Measurements from ENCODE around the gene SMTN. TPM values are rescaled to one million over a fixed set of nuclear protein-coding genes. Genes with fewer than 3 reads are reported as not detected.

SMTN gene
- 10 to 100 TPM; 13.2 to 14.7 TPM for total RNA-seq
- polyA plus RNA-seq, result 0.98 TPM

GRCh38 chr22:31080848-31081649 lies at the start of gene SMTN:
SMTN (plus strand) TSS chr22:31081318; CDS start chr22:31083259, 1,941 bp downstream.
- Mint-ChIP-seq H3K9me3 (peaks cover 0 to 2% (median 0%) of the 10 kb centered on the region in 5 donors), H3K27me3 (no peaks in the 10 kb centered on the region), H3K4me1 (peaks cover 29 to 42% (median 31%) of the 10 kb centered on the region in 3 donors), H3K4me3 (peak within 1 kb of the TSS; percentile 82 to 93 (median 88)), H3K36me3 (no peaks in the 10 kb centered on the region), H3K27ac (peak within 1 kb of the TSS in 6 of 8 donors; percentile 46 to 96 (median 73))
- CTCF ChIA-PET, result interaction anchor here (1.0 kb wide), 2 partner anchors 150 to 193 kb away, joined by 3 read pairs; no protein-coding TSS in a partner anchor
- Histone ChIP-seq H3K4me1 (ENCODE audit: insufficient read depth, low read length) (peaks cover 38% of the 10 kb centered on the region), H3K36me3 (ENCODE audit: insufficient read depth, low read length) (no peaks in the 10 kb centered on the region), H3K27ac (ENCODE audit: low read depth, low read length) (peak within 1 kb of the TSS; percentile 31), H3K27me3 (ENCODE audit: insufficient read depth, low read length, poor library complexity, severe bottlenecking) (no peaks in the 10 kb centered on the region), H3K4me3 (ENCODE audit: low read length) (peak within 1 kb of the TSS; percentile 60), H3K9me3 (ENCODE audit: low read length) (no peaks in the 10 kb centered on the region)
- POLR2A ChIA-PET, result interaction anchor here (0.8 to 1.0 kb wide), 2 partner anchors 27 to 446 kb away, joined by 3 read pairs; partner anchors contain the start of gene SELENOM
- DNase-seq, result peak; percentile 84 to 90 (median 88)

DNA sequence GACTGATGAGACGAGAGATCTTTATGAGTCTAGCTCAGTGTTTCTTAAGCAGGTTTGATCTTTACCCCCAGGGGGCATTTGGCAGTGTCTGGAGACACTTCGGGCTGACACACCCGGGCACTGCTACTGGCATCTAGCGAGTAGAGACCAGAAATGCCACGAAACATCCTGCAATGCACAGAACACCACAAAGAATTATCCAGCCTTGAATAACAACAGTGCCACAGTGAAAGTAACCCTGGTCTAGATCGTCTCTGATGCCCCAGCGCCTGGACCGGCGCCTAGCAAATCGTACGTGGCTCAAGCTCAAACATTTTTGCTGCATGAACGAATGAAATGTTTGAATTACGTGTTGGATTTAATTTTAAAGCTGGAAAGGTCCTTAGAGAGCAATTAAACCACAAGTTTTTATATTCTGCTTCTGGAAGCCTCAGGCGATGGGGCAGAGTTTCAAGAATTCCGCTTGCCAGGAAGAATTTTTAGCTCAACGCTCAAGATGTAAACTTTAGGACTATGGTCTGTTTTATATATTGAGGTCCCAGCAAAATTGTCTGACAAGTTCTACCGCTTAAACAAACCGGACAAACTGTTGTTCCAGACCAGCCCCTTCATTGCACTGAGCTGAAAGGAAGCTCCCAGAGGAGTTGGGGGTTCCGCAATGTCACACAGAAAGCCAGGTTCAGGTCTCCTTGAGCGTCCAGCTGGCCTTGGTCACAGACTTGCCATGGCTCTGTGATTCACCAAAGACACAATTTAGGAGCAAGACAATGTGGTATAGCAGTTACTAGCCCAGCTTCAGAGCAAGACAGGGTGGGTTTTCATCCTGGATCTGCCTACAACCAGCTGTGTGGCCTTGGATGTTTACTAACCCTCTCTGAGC lies 44.2 kb upstream of the SMTN start:
- H3K4me3 ChIP-seq (ENCODE audit: low read length), result no peak overlapping the region
- H3K27me3 ChIP-seq (ENCODE audit: insufficient read depth, low read length, poor library complexity, severe bottlenecking), result no peaks in the 10 kb centered on the region
- Mint-ChIP-seq H3K4me1 (no peaks in the 10 kb centered on the region), H3K4me3 (no peak overlapping the region), H3K27ac (no peak overlapping the region), H3K9me3 (no peaks in the 10 kb centered on the region), H3K36me3 (no peaks in the 10 kb centered on the region), H3K27me3 (peaks cover 4 to 16% of the 10 kb centered on the region in 2 donors)
- no peaks in the 10 kb centered on the region for H3K36me3 ChIP-seq (ENCODE audit: insufficient read depth, low read length)
- ChIA-PET CTCF (interaction anchor here (0.9 kb wide), 1 partner anchor 71 kb away, joined by 3 read pairs; no protein-coding TSS in a partner anchor), POLR2A (no interaction called here)
- peak in 1 of 5 donors; percentile 19 for DNase-seq
- no peak overlapping the region for H3K27ac ChIP-seq (ENCODE audit: low read depth, low read length)
- no peaks in the 10 kb centered on the region for H3K9me3 ChIP-seq (ENCODE audit: low read length)
- no peaks in the 10 kb centered on the region for H3K4me1 ChIP-seq (ENCODE audit: insufficient read depth, low read length)

DNA sequence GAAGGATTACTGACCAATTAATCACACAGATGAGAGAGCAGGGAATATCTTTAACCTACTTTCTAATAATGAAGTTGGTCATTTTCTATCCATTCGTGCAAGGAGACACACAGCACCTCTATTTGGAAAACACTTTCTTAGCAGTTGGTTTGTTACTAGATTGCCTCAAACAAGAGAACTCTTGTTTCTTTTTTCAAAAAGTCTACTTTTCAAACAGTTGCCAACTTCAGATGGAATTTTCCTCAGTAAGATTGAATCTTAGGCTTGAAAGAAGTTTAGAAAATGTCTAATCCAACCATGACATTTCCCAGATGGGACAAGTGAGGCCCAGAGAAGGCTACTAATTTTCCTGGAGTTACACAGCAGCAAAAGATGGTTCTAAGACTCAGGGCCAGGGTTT lies 42.4 kb upstream of the SMTN start:
- H3K27me3 ChIP-seq (ENCODE audit: insufficient read depth, low read length, poor library complexity, severe bottlenecking), result no peaks in the 10 kb centered on the region
- Mint-ChIP-seq H3K36me3 (no peaks in the 10 kb centered on the region), H3K27me3 (peaks cover 7 to 14% of the 10 kb centered on the region in 2 donors), H3K9me3 (no peaks in the 10 kb centered on the region), H3K4me1 (no peaks in the 10 kb centered on the region), H3K4me3 (no peak overlapping the region), H3K27ac (no peak overlapping the region)
- no peak overlapping the region for H3K27ac ChIP-seq (ENCODE audit: low read depth, low read length)
- no peak overlapping the region for H3K4me3 ChIP-seq (ENCODE audit: low read length)
- no peaks in the 10 kb centered on the region for H3K4me1 ChIP-seq (ENCODE audit: insufficient read depth, low read length)
- CTCF ChIA-PET, result no interaction called here
- H3K9me3 ChIP-seq (ENCODE audit: low read length), result no peaks in the 10 kb centered on the region
- POLR2A ChIA-PET, result no interaction called here
- no peaks in the 10 kb centered on the region for H3K36me3 ChIP-seq (ENCODE audit: insufficient read depth, low read length)
- DNase-seq, result no peak

- Histone ChIP-seq H3K4me1 (ENCODE audit: insufficient read depth, low read length) (no peaks in the 10 kb centered on the region), H3K36me3 (ENCODE audit: insufficient read depth, low read length) (no peaks in the 10 kb centered on the region), H3K4me3 (ENCODE audit: low read length) (no peak overlapping the region), H3K9me3 (ENCODE audit: low read length) (no peaks in the 10 kb centered on the region), H3K27ac (ENCODE audit: low read depth, low read length) (no peak overlapping the region), H3K27me3 (ENCODE audit: insufficient read depth, low read length, poor library complexity, severe bottlenecking) (no peaks in the 10 kb centered on the region)
- H3K27me3 Mint-ChIP-seq, result peaks cover 7 to 16% of the 10 kb centered on the region in 2 donors
- no peak overlapping the region for H3K4me3 Mint-ChIP-seq
- no peaks in the 10 kb centered on the region for H3K9me3 Mint-ChIP-seq
- no peak for DNase-seq
- CTCF ChIA-PET, result no interaction called here
- H3K4me1 Mint-ChIP-seq, result no peaks in the 10 kb centered on the region
- POLR2A ChIA-PET, result no interaction called here
- no peak overlapping the region for H3K27ac Mint-ChIP-seq
- no peaks in the 10 kb centered on the region for H3K36me3 Mint-ChIP-seq
Measured at GRCh38 chr22:31039393-31039792, 41.7 kb upstream of the SMTN start.

GRCh38 chr22:31040542-31041398 lies 40.3 kb upstream of the SMTN start:
- Mint-ChIP-seq H3K36me3 (no peaks in the 10 kb centered on the region), H3K4me3 (no peak overlapping the region), H3K27ac (peak overlapping the region in 1 of 8 donors; percentile 7), H3K4me1 (no peaks in the 10 kb centered on the region), H3K27me3 (peaks cover 10 to 20% of the 10 kb centered on the region in 2 donors), H3K9me3 (no peaks in the 10 kb centered on the region)
- CTCF ChIA-PET, result no interaction called here
- Histone ChIP-seq H3K9me3 (ENCODE audit: low read length) (no peaks in the 10 kb centered on the region), H3K27me3 (ENCODE audit: insufficient read depth, low read length, poor library complexity, severe bottlenecking) (no peaks in the 10 kb centered on the region), H3K27ac (ENCODE audit: low read depth, low read length) (no peak overlapping the region), H3K4me3 (ENCODE audit: low read length) (no peak overlapping the region), H3K4me1 (ENCODE audit: insufficient read depth, low read length) (no peaks in the 10 kb centered on the region), H3K36me3 (ENCODE audit: insufficient read depth, low read length) (no peaks in the 10 kb centered on the region)
- POLR2A ChIA-PET, result no interaction called here
- no peak for DNase-seq

DNA sequence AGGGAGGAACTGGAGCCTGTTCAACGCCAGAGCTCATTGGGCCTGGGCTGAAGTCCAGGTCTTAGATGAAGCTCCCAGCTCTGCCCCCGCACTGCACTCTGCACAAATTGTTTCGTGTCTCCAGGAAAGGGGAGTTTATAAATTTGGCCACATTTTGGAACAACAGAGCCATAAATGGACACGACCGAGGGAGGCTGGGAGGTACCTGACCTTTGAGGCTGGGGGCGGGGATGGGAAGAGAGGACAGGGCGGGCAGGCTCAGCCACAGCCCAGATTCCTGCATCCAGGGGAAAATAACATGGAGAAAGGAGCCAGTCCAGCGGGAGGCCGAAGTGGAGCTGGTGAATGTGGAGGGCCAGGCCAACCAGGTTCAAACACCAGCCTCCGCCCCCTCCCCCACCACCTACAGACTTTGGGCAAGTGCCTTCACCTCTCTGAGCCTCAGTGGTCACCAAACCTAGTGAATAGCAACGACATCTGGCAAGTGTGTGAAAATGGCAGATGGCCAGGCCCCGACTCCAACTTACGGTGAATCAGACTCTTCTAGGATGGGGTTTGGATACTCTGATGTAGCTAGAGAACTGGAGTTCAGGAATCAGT lies 36.8 kb upstream of the SMTN start:
- no peaks in the 10 kb centered on the region for H3K36me3 Mint-ChIP-seq
- Histone ChIP-seq H3K27me3 (ENCODE audit: insufficient read depth, low read length, poor library complexity, severe bottlenecking) (no peaks in the 10 kb centered on the region), H3K9me3 (ENCODE audit: low read length) (no peaks in the 10 kb centered on the region), H3K4me3 (ENCODE audit: low read length) (no peak overlapping the region), H3K27ac (ENCODE audit: low read depth, low read length) (no peak overlapping the region), H3K36me3 (ENCODE audit: insufficient read depth, low read length) (no peaks in the 10 kb centered on the region), H3K4me1 (ENCODE audit: insufficient read depth, low read length) (no peaks in the 10 kb centered on the region)
- CTCF ChIA-PET, result no interaction called here
- H3K9me3 Mint-ChIP-seq, result no peaks in the 10 kb centered on the region
- no peak for DNase-seq
- H3K4me3 Mint-ChIP-seq, result no peak overlapping the region
- POLR2A ChIA-PET, result no interaction called here
- H3K27me3 Mint-ChIP-seq, result peaks cover 8 to 23% of the 10 kb centered on the region in 2 donors
- no peak overlapping the region for H3K27ac Mint-ChIP-seq
- no peaks in the 10 kb centered on the region for H3K4me1 Mint-ChIP-seq

DNA sequence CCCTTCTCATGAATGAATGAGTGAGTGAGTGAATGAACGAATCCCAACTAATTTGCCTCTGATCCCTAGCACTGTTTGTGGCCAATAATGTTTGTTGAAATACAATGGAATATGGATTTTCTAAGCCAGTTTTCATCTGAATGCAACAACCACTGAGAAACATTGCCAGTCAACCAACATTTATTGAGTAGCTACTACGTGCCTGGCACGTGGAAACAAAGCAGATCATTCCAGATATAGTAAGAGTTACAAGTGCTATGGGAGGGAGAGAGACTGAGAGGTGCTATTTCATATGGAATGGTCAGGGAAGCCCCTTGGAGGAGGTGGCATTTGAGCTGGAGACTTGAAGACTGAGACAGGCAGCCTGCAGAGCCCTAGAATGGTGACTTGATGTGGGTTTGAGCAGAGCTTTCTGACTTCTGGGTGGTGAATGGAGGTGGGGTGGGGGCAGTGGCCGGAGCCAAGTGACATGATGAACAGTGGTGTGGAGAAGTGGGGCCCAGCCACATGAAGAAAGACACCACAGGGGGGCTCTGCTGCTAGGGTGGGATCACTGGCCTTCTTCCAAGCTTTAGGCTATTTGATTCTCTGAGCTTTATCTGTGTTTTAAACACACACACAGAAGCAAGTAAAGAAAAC lies 35.1 kb upstream of the SMTN start:
- Histone ChIP-seq H3K27ac (ENCODE audit: low read depth, low read length) (no peak overlapping the region), H3K27me3 (ENCODE audit: insufficient read depth, low read length, poor library complexity, severe bottlenecking) (no peaks in the 10 kb centered on the region), H3K4me3 (ENCODE audit: low read length) (no peak overlapping the region), H3K4me1 (ENCODE audit: insufficient read depth, low read length) (no peaks in the 10 kb centered on the region), H3K9me3 (ENCODE audit: low read length) (no peaks in the 10 kb centered on the region), H3K36me3 (ENCODE audit: insufficient read depth, low read length) (no peaks in the 10 kb centered on the region)
- Mint-ChIP-seq H3K27ac (no peak overlapping the region), H3K4me1 (no peaks in the 10 kb centered on the region), H3K36me3 (no peaks in the 10 kb centered on the region), H3K27me3 (peaks cover 8 to 23% of the 10 kb centered on the region in 2 donors), H3K9me3 (no peaks in the 10 kb centered on the region), H3K4me3 (no peak overlapping the region)
- ChIA-PET POLR2A (no interaction called here), CTCF (no interaction called here)
- no peak for DNase-seq

Data from CD8-positive, alpha-beta memory T cell (primary cell).